Adrenal gland (tissue), 5 donors: ENCODE results near the gene C16orf78.
"Not testable (repeated sequence)": the region's sequence is repeated elsewhere in the genome, so short reads cannot be mapped to it uniquely, and the experiment has no call there.

Experiments
- CTCF ChIP-seq, 6 experiments: fragments of 450-650 bp in 4 of 6; fragments of 200-600 bp in 2 of 6; sonication (generic) in 1 of 6; IDR thresholded peaks; 1 replicate in 5 of 6; 2 replicates in 1 of 6; pipeline versions ENCODE4 v1.5.1 to v1.8.0; 2016 to 2021; ENCODE audit warnings: antibody characterized with exemption in 6 of 6, mild to moderate bottlenecking in 2 of 6, moderate library complexity in 1 of 6
- POLR2A ChIP-seq, 2 donors: fragments of 450-650 bp; IDR thresholded peaks; one replicate each; pipeline ENCODE4 v1.6.1; 2017; ENCODE audit warnings: antibody characterized with exemption in 2 of 2, mild to moderate bottlenecking in 2 of 2, moderate library complexity in 1 of 2
- donor health status: DM: no; HTN: no; CAD: no.

GRCh38 chr16:49361731-49362130 lies 11.9 kb upstream of the C16orf78 start:
- TF ChIP-seq POLR2A, CTCF (IDR thresholded peaks at IDR 0.05): not testable (repeated sequence)
